Liver (tissue), 9 donors: Measurements from ENCODE around the gene TSPAN18. TPM values are rescaled to one million over a fixed set of nuclear protein-coding genes. Genes with fewer than 3 reads are reported as not detected.

Experiments used
- DNase-seq: peaks from one replicate; pipeline ENCODE4 v3.0.0-alpha.2; 2017; ENCODE audit warnings: low spot score
- H3K27ac ChIP-seq, 2 donors: one replicate each; pipeline ENCODE4 v1.7.0; 2013; ENCODE audit warnings: inconsistent platforms in 2 of 2, low read length in 2 of 2, control low read depth in 1 of 2, low read depth in 1 of 2, mild to moderate bottlenecking in 1 of 2
- H3K27me3 ChIP-seq, 4 donors: one replicate each; pipeline versions ENCODE4 v1.6.1 to v1.7.0; 2013; ENCODE audit warnings: low read length in 3 of 4, inconsistent platforms in 1 of 4, mild to moderate bottlenecking in 1 of 4, moderate library complexity in 1 of 4; ENCODE audit not compliant: control insufficient read depth in 4 of 4, insufficient read depth in 4 of 4
- H3K36me3 ChIP-seq, 4 donors: one replicate each; pipeline versions ENCODE4 v1.6.1 to v1.7.0; 2013; ENCODE audit warnings: low read length in 3 of 4, mild to moderate bottlenecking in 3 of 4, low read depth in 1 of 4, moderate library complexity in 1 of 4; ENCODE audit not compliant: control insufficient read depth in 4 of 4, insufficient read depth in 3 of 4
- H3K4me1 ChIP-seq, 4 donors: one replicate each; pipeline versions ENCODE4 v1.6.1 to v1.7.0; 2013; ENCODE audit warnings: low read length in 3 of 4, mild to moderate bottlenecking in 3 of 4, moderate library complexity in 1 of 4; ENCODE audit not compliant: control insufficient read depth in 4 of 4, insufficient read depth in 4 of 4
- H3K4me3 ChIP-seq, 3 donors: one replicate each; pipeline versions ENCODE4 v1.6.1 to v1.7.0; 2013; ENCODE audit warnings: low read length in 3 of 3, control low read depth in 1 of 3, low read depth in 1 of 3, mild to moderate bottlenecking in 1 of 3
- H3K9ac ChIP-seq, 2 donors: one replicate each; pipeline ENCODE4 v1.7.0; 2013; ENCODE audit warnings: low read length in 2 of 2, mild to moderate bottlenecking in 2 of 2, moderate library complexity in 2 of 2, control low read depth in 1 of 2, low read depth in 1 of 2
- H3K9me3 ChIP-seq, 4 donors: one replicate each; pipeline versions ENCODE4 v1.6.1 to v1.7.0; 2013; ENCODE audit warnings: low read length in 3 of 4; ENCODE audit not compliant: control insufficient read depth in 4 of 4
- ATF3 ChIP-seq: IDR thresholded peaks from 2 replicates; pipeline ENCODE4 v1.6.1; 2016; ENCODE audit warnings: antibody characterized with exemption
- EGR1 ChIP-seq, 2 donors: IDR thresholded peaks; 2 replicates each; pipeline ENCODE4 v1.6.1; 2016 to 2018; ENCODE audit warnings: antibody characterized with exemption in 2 of 2, low read depth in 2 of 2
- FOXA1 ChIP-seq: IDR thresholded peaks from 2 replicates; pipeline ENCODE4 v1.6.1; 2016; ENCODE audit warnings: antibody characterized with exemption
- GABPA ChIP-seq, 2 donors: IDR thresholded peaks in 1 of 2; conservative IDR thresholded peaks in 1 of 2; 2 replicates each; pipeline ENCODE4 v1.6.1; 2016; ENCODE audit warnings: antibody characterized with exemption in 2 of 2, mild to moderate bottlenecking in 1 of 2, moderate library complexity in 1 of 2
- HNF4A ChIP-seq, 2 donors: conservative IDR thresholded peaks; 2 replicates each; pipeline ENCODE4 v1.6.1; 2016; ENCODE audit warnings: antibody characterized with exemption in 2 of 2, mild to moderate bottlenecking in 2 of 2
- HNF4G ChIP-seq: IDR thresholded peaks from 2 replicates; pipeline ENCODE4 v1.6.1; 2016; ENCODE audit warnings: antibody characterized with exemption
- JUND ChIP-seq, 2 donors: IDR thresholded peaks; 2 replicates each; pipeline ENCODE4 v1.6.1; 2016; ENCODE audit warnings: antibody characterized with exemption in 2 of 2
- NR2F2 ChIP-seq: IDR thresholded peaks from 2 replicates; pipeline ENCODE4 v1.6.1; 2016; ENCODE audit warnings: antibody characterized with exemption
- REST ChIP-seq: IDR thresholded peaks from 2 replicates; pipeline ENCODE4 v1.6.1; 2016; ENCODE audit warnings: antibody characterized with exemption, mild to moderate bottlenecking
- RXRA ChIP-seq, 2 donors: IDR thresholded peaks; 2 replicates each; pipeline ENCODE4 v1.6.1; 2017 to 2018; ENCODE audit warnings: antibody characterized with exemption in 2 of 2, mild to moderate bottlenecking in 1 of 2
- SP1 ChIP-seq: IDR thresholded peaks from 2 replicates; pipeline ENCODE4 v1.6.1; 2018; ENCODE audit warnings: antibody characterized with exemption, mild to moderate bottlenecking
- TAF1 ChIP-seq: conservative IDR thresholded peaks from 2 replicates; pipeline ENCODE4 v1.6.1; 2016; ENCODE audit warnings: antibody characterized with exemption, mild to moderate bottlenecking
- YY1 ChIP-seq: IDR thresholded peaks from 2 replicates; pipeline ENCODE4 v1.6.1; 2016; ENCODE audit warnings: antibody characterized with exemption, mild to moderate bottlenecking
- ZBTB33 ChIP-seq: IDR thresholded peaks from 2 replicates; pipeline ENCODE4 v1.6.1; 2016; ENCODE audit warnings: antibody characterized with exemption
- WGBS: extraction: QIAGEN DNeasy Blood & Tissue Kit; methylation state at CpG from one replicate; pipeline ENCODE4 v1.1.7; 2013; 5-methylcytosine and 5-hydroxymethylcytosine counted together
- polyA plus RNA-seq, 2 donors: library from polyadenylated mRNA; stranded (reverse) in 1 of 2; unstranded in 1 of 2; fragments of 200-250 nt in 1 of 2; fragments of >200 nt in 1 of 2; fragmentation: Nextera tagmentation in 1 of 2; extraction: Ambion mirVana in 1 of 2; gene quantifications; one replicate each; pipeline versions ENCODE4 v1.2.1 to v1.2.3, GENCODE V29; 2013 to 2015
- total RNA-seq, 2 donors: library from RNA; depleted of rRNA; stranded (reverse); fragments of >200 nt; gene quantifications; one replicate each; pipeline ENCODE4 v1.2.3, GENCODE V29; 2014
- donor health status: healthy.
- donor health status: healthy.
- donor health status: healthy.
- donor health status: healthy.
- donor health status: healthy.

Gene TSPAN18
- total and polyA plus RNA-seq, 4 donors = 1.2 to 5.0 (median 2.8) TPM

- 93% methylated on average over 5 of the region's 5 CpGs for WGBS
- Histone ChIP-seq H3K4me3 (no peak overlapping the region), H3K27ac (no peak overlapping the region), H3K9me3 (no peaks in the 10 kb centered on the region), H3K27me3 (peaks cover 0 to 4% (median 0%) of the 10 kb centered on the region in 4 donors), H3K9ac (no peak overlapping the region), H3K36me3 (no peaks in the 10 kb centered on the region), H3K4me1 (no peaks in the 10 kb centered on the region)
- DNase-seq = no peak
- TF ChIP-seq NR2F2 = no peak
- no peak for TF ChIP-seq FOXA1
- no peak for TF ChIP-seq HNF4G
- TF ChIP-seq ATF3 = no peak
- no peak for TF ChIP-seq REST
- TF ChIP-seq EGR1 (IDR thresholded peaks at IDR 0.05; ENCODE audit: low read depth in 2 of 2) = no peak
- no peak for TF ChIP-seq JUND (IDR thresholded peaks at IDR 0.05)
- TF ChIP-seq YY1 = no peak
- no peak for TF ChIP-seq GABPA (IDR thresholded peaks at IDR 0.05 in 1 of 2, conservative IDR thresholded peaks at IDR 0.05 in 1 of 2)
- TF ChIP-seq HNF4A (conservative IDR thresholded peaks at IDR 0.05) = no peak
- no peak for TF ChIP-seq RXRA (IDR thresholded peaks at IDR 0.05)
- no peak for TF ChIP-seq ZBTB33
- no peak for TF ChIP-seq SP1
- no peak for TF ChIP-seq TAF1
Measured at GRCh38 chr11:44743959-44744557, 17.3 kb downstream of the TSPAN18 start.

GRCh38 chr11:44746894-44747293 is 20.1 kb downstream of the TSPAN18 start:
- no peak overlapping the region for H3K27ac ChIP-seq
- H3K27me3 ChIP-seq = peaks cover 0 to 4% (median 0%) of the 10 kb centered on the region in 4 donors
- DNase-seq = no peak
- H3K4me1 ChIP-seq = no peaks in the 10 kb centered on the region
- no peak overlapping the region for H3K4me3 ChIP-seq
- WGBS = 92% methylated on average over 7 of the region's 7 CpGs
- no peaks in the 10 kb centered on the region for H3K36me3 ChIP-seq
- no peaks in the 10 kb centered on the region for H3K9me3 ChIP-seq
- no peak for TF ChIP-seq ZBTB33
- H3K9ac ChIP-seq = no peak overlapping the region
